Activated naive CD8-positive, alpha-beta T cell treated with anti-CD3 and anti-CD28 coated beads, Interleukin-2, amount 50 U/mL, for 24 hours (primary cell): ENCODE measurements around the gene HSPE1.
"Not testable (repeated sequence)": the region's sequence is repeated elsewhere in the genome, so short reads cannot be mapped to it uniquely, and the experiment has no call there.

Source experiments
- ATAC-seq: fragments of 150-1000 bp; cut with Tn5 transposase; one replicate; pipeline ENCODE4 v1.10.0; 2021
- DNase-seq: peaks from one replicate; pipeline ENCODE4 v3.0.0; 2021
- H3K27ac Mint-ChIP-seq: one replicate; pipeline ENCODE4 v1.8.0; 2021; ENCODE audit warnings: mild to moderate bottlenecking, mixed read lengths
- H3K27me3 Mint-ChIP-seq: one replicate; pipeline ENCODE4 v1.8.0; 2021; ENCODE audit warnings: mixed read lengths
- H3K36me3 Mint-ChIP-seq: one replicate; pipeline ENCODE4 v1.8.0; 2021; ENCODE audit warnings: low read depth, mixed read lengths
- H3K4me1 Mint-ChIP-seq: one replicate; pipeline ENCODE4 v1.8.0; 2021; ENCODE audit warnings: mixed read lengths
- H3K4me3 Mint-ChIP-seq: one replicate; pipeline ENCODE4 v1.8.0; 2021; ENCODE audit warnings: mild to moderate bottlenecking, moderate library complexity, mixed read lengths
- H3K9me3 Mint-ChIP-seq: one replicate; pipeline ENCODE4 v1.8.0; 2021; ENCODE audit warnings: mixed read lengths

HSPE1 gene

DNA sequence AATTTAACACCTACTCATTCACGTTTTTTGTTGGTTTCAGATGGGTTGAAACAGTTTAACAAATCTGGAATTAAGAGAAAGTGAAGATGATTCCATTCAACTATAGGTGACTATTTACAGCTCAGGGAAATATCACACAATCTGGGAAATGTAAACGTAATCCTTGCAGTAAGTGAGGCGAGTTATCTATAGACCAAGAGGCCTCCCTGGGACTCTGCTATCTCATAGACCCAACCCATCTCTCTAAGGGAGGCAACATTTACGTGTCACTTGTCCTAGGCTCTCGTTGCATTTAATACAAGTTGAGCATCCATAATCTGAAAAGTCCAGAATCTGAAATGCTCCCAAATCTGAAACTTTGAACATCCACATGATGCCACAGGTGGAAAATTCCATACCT is 13.7 kb downstream of the HSPE1 start:
- H3K27ac Mint-ChIP-seq, result no peak overlapping the region

DNA sequence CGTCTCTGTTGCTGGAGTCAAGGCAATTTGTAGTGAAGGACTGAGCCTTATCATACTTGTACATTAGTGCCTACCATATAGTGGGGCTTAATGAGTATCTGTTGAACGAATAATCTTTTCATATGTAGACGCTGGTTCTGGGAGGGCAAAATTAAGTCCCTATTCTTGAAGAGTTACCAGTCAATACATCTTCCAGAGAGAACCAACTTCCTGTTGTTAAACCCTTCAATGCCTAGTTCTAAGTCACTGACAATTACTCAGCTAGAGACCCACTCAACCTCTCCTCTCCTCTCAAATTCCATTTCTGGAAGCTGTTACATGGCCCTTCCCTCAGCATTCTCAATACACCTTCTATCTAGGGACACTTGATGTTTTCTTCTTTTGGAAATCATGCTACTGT is 14.6 kb downstream of the HSPE1 start:
- Mint-ChIP-seq H3K4me1 (peaks cover 36% of the 10 kb centered on the region), H3K27me3 (no peaks in the 10 kb centered on the region), H3K27ac (peak overlapping the region; percentile 95), H3K36me3 (peaks cover 10% of the 10 kb centered on the region), H3K4me3 (peak overlapping the region; percentile 97), H3K9me3 (no peaks in the 10 kb centered on the region)
- ATAC-seq (no peak), DNase-seq (no peak)

More for the DNA sequence above, 13.7 kb downstream of the HSPE1 start:
- Mint-ChIP-seq H3K4me3 (no peak overlapping the region), H3K36me3 (peaks cover 4% of the 10 kb centered on the region), H3K4me1 (peaks cover 29% of the 10 kb centered on the region), H3K9me3 (no peaks in the 10 kb centered on the region), H3K27me3 (no peaks in the 10 kb centered on the region)
- DNase-seq, result no peak
- no peak for ATAC-seq

DNA sequence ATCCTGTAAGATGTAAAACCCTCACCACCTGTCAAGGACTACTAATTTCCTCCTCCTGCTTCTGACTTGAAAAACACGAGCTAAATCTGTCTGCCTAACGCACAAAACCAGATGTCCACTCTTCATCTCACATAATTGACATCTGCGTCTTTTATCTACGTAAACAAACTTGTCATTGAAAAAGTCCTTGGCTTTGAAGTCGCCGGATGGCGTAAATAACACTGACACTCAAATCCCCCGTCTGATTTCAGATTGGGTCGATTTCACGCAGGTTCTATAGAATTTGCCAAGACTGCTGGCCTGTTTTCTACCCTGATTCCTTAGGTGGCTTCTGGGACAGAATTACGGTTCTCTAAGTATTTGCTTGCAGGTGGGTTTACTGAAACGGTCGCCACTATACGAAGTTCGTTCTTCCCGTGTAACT is 15.1 kb downstream of the HSPE1 start:
- ATAC-seq (no peak), DNase-seq (no peak)
- Mint-ChIP-seq H3K36me3 (peaks cover 8% of the 10 kb centered on the region), H3K4me3 (peak overlapping the region; percentile 97), H3K27ac (peak overlapping the region; percentile 95), H3K9me3 (no peaks in the 10 kb centered on the region), H3K27me3 (no peaks in the 10 kb centered on the region), H3K4me1 (peaks cover 37% of the 10 kb centered on the region)

DNA sequence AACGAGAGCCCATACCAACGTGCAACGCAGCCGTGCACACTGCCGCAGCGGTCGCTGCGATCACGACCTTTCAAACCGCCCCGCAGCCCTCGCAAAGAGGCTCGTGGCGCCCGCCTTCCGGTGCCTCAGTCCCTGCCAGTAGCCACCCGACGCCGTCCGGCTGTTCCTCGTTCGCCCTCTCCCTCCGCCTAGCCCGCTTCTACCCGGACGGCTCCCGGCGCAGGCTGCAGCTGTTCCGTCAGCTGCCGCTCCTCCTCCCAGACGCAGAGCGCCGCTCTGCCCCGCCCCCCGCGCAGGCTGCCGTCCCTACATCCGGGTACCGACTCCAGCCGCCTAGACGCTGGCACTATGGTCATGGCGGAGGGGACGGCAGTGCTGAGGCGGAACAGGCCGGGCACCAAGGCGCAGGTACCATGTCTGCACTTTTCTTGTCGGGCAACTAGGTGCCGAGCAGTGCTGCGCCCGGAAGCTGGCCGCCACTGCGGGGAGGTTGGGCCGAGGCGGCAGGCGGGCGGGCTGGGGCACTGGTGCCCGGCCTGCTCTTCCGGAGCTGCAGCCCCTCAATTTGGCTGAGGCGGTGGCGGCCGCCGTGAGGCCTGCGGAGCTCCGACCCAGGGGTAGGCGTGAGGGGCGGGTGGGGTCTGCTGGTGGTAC is 15.7 kb downstream of the HSPE1 start, which contains the start of gene MOB4:
MOB4 (plus strand) TSS at position 328 of the 654 bp plus-strand sequence; CDS start at position 349, 21 bp downstream.
- Mint-ChIP-seq H3K27me3 (no peaks in the 10 kb centered on the region), H3K9me3 (no peaks in the 10 kb centered on the region), H3K36me3 (peaks cover 10% of the 10 kb centered on the region), H3K4me3 (peak within 1 kb of the TSS; percentile 97), H3K4me1 (peaks cover 41% of the 10 kb centered on the region), H3K27ac (peak within 1 kb of the TSS; percentile 95)
- DNase-seq, result peak; percentile 96
- ATAC-seq, result peak; percentile 98

DNA sequence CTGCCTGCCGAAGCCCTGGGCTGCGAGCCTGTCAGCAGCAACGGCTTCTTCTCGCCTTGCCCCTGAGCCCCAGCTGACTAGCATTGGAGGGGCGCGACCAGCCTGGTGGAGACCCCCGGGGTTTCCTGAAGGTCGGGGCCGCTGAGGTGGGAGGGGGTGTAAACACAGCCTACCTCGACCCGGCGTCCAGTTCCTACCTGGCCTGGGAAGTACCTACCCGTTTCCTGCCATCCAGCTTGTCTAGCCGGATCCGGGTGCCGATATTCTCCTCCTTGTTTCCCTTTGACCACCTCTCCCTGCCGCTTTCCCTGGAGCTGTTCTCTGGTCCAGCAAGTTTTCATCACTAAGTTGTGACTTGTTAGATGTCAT is 16.2 kb downstream of the HSPE1 start:
- ATAC-seq, result no peak
- Mint-ChIP-seq H3K36me3 (peaks cover 10% of the 10 kb centered on the region), H3K27me3 (no peaks in the 10 kb centered on the region), H3K4me3 (peak overlapping the region; percentile 97), H3K4me1 (peaks cover 44% of the 10 kb centered on the region), H3K27ac (peak overlapping the region; percentile 89), H3K9me3 (no peaks in the 10 kb centered on the region)
- peak; percentile 29 for DNase-seq

DNA sequence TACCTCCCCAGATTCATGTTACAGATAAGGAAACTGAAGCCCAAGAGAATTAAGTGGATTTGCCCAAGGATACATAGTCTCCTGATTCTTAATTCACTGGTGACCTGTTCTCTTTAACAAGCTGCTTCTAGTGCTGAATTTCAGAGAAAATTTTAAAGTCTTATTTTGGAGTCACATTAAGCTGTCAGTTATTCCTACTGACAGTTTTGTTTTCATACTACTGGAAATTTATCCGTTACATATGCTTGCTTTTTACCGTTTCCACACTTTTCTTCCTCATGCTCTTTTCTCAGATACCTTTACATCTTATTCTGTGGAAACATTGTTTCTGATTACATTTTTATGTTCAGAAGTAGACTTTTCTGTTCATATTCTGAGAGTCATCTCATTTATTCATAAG is 17.0 kb downstream of the HSPE1 start:
- Mint-ChIP-seq H3K9me3 (no peaks in the 10 kb centered on the region), H3K4me3 (peak overlapping the region; percentile 97), H3K4me1 (peaks cover 44% of the 10 kb centered on the region), H3K27ac (peak overlapping the region; percentile 89), H3K27me3 (no peaks in the 10 kb centered on the region), H3K36me3 (peaks cover 10% of the 10 kb centered on the region)
- DNase-seq, result no peak
- no peak for ATAC-seq

DNA sequence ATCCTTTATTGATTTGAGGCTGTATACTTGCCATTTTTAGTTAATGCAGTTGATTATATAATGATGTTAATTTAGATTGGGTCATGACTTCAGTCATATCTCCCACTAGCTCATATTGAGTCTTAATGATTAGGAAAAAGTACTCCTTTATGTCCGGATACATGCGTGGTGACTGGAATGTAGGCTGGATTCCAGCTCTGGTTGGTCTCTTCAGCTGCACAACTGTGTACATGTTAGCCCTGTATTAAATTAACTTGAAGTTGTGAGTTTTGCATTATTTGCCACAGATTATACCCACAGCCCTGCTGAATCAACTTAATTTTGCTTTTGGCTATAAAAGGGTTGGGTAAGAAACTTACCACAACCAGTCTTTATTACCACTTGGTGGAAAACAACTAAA is 38.2 kb downstream of the HSPE1 start:
- Mint-ChIP-seq H3K27me3 (no peaks in the 10 kb centered on the region), H3K4me3 (no peak overlapping the region), H3K9me3 (no peaks in the 10 kb centered on the region), H3K27ac (no peak overlapping the region), H3K36me3 (peaks cover 53% of the 10 kb centered on the region), H3K4me1 (peaks cover 24% of the 10 kb centered on the region)
- ATAC-seq, result no peak
- DNase-seq, result no peak

DNA sequence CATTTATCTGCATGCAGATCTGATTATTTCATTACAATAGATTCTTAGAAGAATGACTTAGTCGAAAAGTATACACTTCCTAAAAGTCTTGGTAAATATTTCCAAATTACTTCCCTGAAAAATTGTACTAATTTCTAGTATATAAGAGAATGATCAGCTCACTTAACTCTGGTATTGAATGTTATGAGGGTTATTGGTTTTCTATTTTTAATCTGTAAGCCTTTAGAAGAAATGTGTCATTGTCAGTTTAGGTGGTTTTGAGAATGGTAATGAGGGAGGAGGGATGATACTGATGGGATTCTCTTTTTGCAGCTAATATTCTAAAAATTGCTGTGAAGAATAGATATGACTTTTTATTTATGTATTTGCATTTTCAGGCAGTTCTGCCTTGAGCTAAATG is 39.6 kb downstream of the HSPE1 start:
- ATAC-seq (no peak), DNase-seq (no peak)
- H3K27me3 Mint-ChIP-seq, result no peaks in the 10 kb centered on the region
- H3K4me3 Mint-ChIP-seq, result no peak overlapping the region
- H3K9me3 Mint-ChIP-seq, result no peaks in the 10 kb centered on the region
- peaks cover 48% of the 10 kb centered on the region for H3K36me3 Mint-ChIP-seq
- H3K27ac Mint-ChIP-seq, result no peak overlapping the region
- H3K4me1 Mint-ChIP-seq, result peaks cover 14% of the 10 kb centered on the region

DNA sequence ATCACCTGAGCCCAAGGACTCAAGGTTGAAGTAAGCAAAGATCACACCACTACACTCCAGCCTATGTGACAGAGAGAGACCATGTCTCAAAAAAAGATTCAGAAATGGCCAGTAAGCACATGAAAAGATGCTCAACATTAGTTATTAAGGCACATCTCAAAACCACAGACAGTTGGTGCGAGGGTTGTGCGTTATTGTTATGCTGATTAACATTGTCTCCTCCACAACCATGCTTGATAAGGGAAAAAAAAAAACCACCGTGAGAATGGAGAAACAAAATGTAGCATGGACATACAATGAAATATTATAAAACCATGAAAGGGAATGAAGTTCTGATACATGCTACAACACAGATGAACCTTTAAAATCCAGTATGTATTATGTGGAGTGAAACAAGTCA is 43.0 kb downstream of the HSPE1 start:
- DNase-seq, result no peak
- peaks cover 43% of the 10 kb centered on the region for H3K36me3 Mint-ChIP-seq
- no peak overlapping the region for H3K27ac Mint-ChIP-seq
- no peaks in the 10 kb centered on the region for H3K9me3 Mint-ChIP-seq
- H3K27me3 Mint-ChIP-seq, result no peaks in the 10 kb centered on the region
- no peak overlapping the region for H3K4me3 Mint-ChIP-seq
- peaks cover 13% of the 10 kb centered on the region for H3K4me1 Mint-ChIP-seq
- no peak for ATAC-seq

DNA sequence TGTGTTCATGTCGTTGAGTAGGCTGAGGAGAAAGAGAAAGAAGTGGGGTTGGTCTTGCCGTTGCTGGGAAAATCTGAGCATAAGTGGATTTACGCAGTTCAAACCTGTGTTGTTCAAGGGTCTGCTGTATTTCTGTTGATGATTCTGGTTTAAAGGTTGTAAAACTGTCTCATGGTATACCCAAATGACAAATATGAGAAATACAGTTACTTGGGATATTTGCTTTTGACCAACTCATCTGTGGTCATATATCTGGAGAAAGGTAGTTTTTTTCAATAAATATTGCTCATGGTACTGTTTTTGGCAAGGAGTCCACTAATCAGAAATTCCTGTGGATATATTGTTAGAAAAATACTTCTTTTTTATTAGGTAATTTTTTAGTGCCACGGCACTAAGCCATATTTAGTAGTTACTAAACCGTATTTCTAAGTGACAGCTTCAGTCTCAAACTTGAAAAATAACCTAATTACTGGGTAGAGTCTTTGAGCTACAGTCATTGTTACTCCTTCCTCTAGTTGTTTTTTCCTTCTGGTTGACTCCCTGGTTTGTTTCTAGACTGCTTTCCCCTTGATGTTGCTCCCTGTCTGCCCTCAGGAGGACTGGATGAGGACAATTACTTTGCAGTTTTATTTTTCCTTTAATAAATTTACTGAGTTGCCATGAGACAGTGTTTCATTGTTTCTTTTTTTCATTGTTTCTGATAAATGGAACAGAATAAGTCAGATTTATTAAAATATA is 47.2 kb downstream of the HSPE1 start:
- Mint-ChIP-seq H3K27ac (no peak overlapping the region), H3K36me3 (peaks cover 28% of the 10 kb centered on the region), H3K27me3 (no peaks in the 10 kb centered on the region), H3K4me3 (no peak overlapping the region), H3K9me3 (no peaks in the 10 kb centered on the region), H3K4me1 (peaks cover 2% of the 10 kb centered on the region)
- DNase-seq (no peak), ATAC-seq (no peak)

DNA sequence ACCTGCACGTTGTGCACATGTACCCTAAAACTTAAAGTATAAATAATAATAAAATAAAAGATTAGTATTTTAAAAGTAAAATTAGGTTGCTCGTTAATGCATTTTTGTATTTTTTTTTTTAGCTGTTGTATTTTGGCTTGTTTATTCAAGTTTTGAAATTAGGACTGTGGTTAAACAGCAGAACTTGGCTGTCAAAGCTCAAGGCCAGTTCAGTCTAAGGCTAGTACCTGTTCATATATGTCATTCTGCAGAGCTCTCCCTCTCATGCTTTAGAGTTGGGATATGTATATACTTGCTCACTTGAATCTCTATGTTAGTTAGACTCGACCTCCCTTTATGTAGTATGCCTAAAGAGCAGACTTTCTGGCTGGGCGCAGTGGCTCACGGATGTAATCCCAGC is 48.4 kb downstream of the HSPE1 start:
- peaks cover 29% of the 10 kb centered on the region for H3K36me3 Mint-ChIP-seq

DNA sequence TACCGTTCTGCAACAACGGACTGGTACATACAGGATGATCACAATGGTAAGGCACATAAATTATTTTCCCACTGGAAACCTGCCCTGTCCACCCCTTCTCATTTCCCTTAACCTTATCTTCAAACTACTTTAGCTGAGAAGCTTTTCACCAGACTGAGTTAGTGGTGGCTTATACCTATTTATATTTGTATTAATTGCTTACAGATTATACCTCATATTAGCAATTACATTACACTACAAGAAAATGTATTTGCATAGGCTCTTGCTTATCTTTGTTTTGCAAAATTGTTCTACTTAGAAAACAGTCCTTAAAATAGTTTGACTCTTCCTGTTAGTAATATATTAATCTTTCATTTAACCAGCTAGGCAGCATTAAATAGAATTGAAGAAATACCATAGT is 51.1 kb downstream of the HSPE1 start:
- H3K4me1 Mint-ChIP-seq, H3K27me3 Mint-ChIP-seq, H3K27ac Mint-ChIP-seq, DNase-seq, ATAC-seq, H3K9me3 Mint-ChIP-seq, H3K4me3 Mint-ChIP-seq: not testable (repeated sequence)
- H3K36me3 Mint-ChIP-seq, result peaks cover 26% of the 10 kb centered on the region

More for the DNA sequence above, 48.4 kb downstream of the HSPE1 start:
- H3K27ac Mint-ChIP-seq, result no peak overlapping the region
- ATAC-seq (no peak), DNase-seq (no peak)
- H3K27me3 Mint-ChIP-seq, result no peaks in the 10 kb centered on the region
- no peak overlapping the region for H3K4me3 Mint-ChIP-seq
- no peaks in the 10 kb centered on the region for H3K9me3 Mint-ChIP-seq
- H3K4me1 Mint-ChIP-seq, result peaks cover 2% of the 10 kb centered on the region
